Activated T-cell treated with anti-CD3 and anti-CD28 coated beads for 24 hours (primary cell): ENCODE results near the gene CACNB4.
"Not testable (repeated sequence)": the region's sequence is repeated elsewhere in the genome, so short reads cannot be mapped to it uniquely, and the experiment has no call there.

Experiments used
- DNase-seq: peaks from one replicate; pipeline ENCODE4 v3.0.0-alpha.2; 2020; ENCODE audit warnings: low read depth

Gene CACNB4

DNA sequence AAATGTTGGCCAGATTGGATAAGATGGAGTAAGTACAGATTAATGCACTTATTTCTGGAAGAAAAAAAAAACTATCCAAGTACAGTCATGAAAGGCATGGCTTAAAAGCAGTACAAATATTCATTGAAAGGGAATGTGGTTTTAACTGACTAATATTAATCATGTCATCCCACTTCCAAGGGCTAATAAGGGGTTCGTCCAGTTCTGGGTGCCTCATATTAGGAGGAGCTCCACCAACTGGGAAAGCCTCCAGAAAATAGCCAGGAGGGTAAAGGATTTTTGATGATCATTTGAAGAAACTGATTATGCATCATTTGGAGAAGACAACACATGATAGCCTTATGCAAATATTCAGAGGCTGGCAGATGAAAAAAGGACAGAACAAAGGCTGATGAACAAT, 155.4 kb downstream of the CACNB4 start:
- no peak for DNase-seq

DNA sequence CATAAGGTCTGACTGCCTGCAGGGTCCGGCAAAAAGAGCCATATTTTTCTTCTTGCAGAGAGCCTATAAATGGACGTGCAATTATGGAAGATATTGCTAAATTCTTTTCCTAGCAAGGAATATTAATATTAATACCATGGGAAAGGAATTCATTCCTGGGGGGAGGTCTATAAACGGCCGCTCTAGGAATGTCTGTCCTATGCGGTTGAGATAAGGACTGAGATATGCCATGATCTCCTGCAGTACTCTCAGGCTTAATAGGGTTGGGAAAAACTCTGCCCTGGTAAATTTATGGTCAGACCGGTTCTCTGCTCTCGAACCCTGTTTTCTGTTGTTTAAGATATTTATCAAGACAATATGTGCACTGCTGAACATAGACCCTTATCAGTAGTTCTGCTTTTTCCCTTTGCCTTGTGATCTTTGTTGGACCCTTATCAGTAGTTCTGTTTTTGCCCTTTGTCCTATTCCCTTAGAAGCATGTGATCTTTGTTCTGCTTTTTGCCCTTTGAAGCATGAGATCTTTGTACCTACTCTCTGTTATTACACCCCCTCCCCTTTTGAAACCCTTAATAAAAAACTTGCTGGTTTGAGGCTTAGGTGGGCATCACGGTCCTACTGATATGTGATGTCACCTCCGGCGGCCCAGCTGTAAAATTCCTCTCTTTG, 156.2 kb downstream of the CACNB4 start:
- DNase-seq, result not testable (repeated sequence)

DNA sequence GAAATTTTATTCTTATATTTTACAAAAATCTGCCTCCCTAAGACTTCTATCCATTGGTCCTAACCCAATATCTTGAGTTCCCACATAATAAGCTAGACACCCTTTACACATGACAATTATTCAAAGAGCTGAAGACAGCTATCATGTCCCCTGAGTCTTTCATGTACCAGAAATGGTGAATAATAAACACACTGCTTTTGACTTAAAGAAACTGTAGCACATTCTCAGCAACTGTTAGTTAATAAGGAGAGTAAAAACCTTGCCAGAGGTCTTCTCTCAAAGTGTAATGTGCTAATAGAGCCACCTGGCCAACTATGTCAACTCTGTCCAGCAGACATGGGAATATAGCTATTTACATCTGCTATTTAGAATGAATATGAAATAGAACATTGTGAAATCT, 160.9 kb downstream of the CACNB4 start:
- no peak for DNase-seq

DNA sequence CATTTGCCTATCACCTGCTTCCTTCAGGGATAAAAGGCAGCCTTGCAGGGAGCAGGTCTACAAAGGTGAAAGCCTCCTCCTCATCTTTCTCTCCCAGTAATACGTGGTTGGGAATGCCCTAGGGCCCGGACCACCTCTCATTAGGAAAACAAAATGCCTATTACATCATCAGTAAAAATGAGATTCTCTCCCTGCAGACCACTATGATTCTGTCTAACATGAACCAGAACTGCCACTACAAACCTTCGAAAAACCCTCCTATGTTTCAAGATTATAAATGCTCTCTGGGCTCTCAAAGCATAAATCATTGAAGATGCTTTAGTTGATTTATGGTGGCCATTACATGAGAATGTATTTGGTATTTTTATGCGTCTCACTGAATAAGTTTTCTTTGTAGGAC, 162.2 kb downstream of the CACNB4 start:
- no peak for DNase-seq

DNA sequence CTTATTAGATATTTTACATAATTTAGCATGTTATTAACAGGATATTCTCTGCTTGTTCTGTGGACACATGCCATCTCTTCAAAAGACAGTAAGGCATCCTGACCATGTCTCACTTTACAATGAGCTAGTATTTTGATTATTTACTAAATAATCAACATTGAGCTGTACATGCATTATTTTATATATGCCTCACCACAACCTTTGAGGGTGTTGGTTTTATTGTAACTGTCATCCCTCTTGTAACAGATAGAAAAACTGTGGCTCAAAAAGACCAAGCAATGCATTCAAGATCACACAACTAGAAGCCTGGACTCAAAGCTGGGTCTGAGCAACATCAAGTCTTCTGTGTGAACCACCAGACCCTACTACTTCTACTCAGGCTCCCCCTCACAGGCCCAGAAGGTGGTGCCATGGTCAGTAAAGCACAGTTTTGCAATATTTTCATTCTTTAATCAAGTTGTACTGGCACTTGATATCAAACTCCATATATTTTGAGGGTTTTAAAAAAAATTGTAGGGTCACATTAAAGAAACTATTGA, 165.5 kb downstream of the CACNB4 start:
- no peak for DNase-seq

DNA sequence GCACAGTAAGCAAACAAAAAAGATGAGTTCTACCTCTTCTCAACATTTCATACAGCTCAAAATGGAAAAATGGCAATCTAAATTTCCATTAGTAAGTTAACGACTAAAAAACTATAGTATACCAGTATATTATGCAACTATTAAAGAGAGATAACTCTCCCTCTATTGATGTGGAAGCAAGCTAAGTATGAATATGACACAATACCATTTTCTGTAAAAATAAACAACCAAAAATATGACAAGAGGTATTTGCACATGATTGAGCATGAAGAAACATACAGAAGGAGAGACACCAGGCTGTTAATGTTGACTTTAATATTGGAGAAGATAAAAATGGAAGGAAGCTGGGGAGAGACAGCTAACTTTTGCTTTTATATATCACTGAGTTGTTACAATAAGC, 167.1 kb downstream of the CACNB4 start:
- no peak for DNase-seq

DNA sequence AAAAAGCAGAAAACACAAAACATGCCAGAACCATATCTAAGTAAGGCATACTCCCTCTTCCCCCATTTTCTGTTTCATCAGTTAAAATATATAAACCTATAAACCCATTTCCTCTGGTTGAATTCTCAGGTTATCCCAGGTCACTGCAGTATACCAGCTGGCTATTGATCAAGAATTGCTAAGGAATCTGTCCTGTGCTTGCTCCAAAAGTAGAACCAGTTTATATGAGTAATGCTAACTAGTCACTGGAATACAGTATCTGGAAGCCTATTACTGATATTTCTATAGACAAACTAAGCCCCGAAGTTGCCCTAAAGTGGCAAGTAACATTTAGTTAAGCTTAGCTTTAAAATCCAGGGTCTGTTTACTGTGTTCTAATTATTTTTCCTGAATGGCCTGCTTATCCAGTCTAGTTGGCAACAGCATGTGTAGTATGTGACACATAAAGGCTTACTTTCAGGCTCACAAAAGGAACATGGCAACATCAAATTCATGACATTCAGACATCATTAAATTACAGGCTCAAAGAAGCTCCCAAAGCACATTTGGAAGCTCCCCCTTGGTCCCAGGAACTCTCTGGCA, 167.7 kb downstream of the CACNB4 start:
- DNase-seq, result no peak

DNA sequence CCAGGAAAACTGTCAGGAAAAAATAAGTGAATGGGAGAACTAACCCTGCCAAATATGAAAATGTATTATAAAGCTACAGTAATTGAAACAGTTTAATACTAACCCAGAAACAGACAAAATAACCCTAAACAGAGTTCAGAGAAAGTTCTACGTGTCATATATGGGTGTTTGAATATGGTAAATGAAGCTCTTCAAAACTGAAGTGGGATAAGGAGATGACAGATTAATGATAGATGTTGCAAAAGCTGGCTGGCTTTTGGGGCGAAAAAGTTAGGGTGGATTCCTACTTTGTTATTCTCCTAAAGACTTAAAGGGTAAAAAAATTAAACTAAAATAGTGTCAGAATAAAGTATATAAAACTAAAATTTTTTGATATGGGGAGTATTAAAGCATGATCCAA, 168.8 kb downstream of the CACNB4 start:
- DNase-seq, result no peak

DNA sequence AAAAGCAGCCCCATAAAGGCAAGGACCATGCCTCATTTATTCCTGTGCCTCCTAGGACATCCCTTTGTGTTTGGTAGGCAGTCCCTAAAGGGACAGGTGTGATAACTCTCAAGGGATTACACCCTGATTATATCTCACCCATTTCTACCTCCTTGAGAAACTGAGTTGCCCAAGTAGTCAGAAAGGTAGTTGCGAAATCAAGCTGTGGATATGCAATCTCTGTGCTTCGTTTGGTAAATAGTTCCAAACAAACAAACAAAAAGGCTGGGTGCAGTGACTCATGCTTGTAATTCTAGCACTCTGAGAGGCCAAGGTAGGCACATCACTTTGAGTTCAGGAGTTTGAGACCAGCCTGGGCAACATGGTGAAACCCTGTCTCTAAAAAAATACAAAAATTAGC, 170.5 kb downstream of the CACNB4 start:
- no peak for DNase-seq

DNA sequence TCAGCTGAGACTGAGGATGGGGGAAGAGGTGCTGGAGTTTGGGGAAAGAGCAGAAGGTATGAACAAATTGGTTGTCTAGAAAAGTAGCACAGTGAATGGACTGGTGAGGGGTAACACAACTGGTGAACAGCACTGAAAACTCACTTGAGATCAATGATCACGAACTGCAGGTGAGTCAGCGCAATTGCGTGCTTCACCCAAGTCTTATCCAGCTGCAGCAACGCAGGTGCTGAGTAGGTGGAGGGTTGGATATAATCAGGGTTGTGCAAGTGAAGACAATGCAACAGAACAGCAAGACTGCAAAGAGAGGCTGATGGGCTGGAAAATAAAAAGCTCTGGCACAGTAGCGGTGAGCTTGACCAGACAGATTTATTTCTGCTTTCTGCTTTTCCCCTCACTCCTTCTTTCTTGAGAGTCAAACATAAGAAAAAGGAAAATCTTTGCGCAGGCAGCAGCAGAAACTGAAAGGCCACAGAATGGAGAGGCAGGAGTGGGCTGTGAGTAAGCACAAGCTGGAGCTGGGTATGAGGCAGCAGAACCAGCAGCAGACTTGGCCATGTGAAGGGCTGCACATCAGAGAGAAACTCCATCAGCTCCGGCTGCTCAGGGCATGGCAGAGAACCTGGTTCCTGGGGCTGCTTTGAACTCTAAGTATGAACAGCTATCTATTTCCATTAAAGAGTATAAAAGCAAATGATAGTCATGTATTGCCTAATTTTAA, 171.2 kb downstream of the CACNB4 start:
- DNase-seq, result no peak

DNA sequence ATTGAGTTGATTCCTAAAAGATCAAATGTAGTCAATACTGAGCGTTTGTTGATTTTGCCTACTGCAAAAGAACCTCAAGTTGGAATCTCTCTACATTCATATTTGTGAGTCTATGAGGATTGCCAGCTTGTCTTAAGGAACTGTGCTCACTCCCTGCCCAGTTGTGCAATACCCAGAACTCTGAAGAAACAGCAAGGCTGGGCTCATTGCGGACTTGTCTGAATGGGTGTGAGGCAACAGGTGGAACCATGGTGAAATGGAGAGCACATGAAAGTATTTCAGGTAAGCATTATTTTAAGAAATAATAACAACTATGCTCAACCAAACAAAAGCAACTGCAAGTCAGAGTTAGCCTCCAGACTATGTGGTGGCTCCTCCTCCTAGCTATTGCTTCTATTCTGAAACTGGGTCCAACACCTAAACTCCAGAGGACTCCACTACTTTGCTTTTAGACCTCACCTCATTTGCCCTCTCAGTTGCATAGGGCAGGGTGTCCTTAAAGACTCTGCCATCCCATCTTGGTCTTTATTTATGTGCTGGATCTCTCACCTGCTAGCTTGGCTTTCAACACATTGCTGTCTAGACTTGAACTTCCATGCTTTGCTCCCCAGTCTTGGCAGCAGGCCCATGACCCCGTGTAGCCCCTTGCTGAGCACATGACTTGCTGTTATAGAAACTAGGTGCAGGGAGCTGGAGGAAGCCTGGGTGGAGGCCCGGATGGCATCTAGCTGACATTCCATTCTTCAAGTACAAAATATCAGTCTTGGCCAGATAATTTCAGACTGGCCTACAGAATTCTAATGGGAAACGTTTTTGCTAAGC, 175.8 kb downstream of the CACNB4 start:
- no peak for DNase-seq

DNA sequence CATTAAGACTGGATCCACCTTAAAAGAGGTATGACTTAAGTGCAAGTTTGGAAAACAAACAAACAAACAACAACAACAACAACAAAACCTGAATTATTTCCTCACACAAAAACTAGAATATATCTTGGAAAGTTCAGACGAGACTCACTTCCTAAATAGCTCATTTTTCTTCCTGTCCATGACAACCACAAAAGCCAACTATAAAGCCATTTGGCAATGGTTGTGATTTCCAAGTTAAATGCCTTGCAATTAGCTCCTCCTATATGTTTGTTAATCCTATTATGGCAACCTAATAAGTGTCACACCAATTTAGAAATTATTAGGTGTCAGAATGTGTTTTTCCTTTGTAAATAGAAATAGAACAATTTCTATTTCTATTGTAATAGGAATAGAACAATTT, 179.1 kb downstream of the CACNB4 start:
- DNase-seq, result no peak

DNA sequence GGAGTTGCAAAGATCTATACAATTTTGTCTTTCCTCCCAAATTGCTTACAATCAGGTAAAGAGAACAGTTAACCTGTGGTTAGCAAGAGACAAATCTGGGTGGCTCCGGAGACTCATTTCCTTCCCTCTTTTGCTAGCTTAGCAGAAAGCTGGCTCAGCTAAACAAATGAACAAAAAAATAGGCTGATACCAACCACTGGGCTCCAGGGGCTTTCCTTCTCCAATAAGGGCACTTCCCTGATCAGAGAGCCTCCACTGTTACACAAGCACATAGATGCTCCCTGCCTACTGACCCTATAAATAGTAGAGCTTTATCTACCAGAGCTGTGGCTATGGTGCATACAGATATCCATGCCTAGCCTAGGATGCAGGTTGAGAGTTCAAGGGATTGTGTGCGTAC, 180.5 kb downstream of the CACNB4 start:
- no peak for DNase-seq

DNA sequence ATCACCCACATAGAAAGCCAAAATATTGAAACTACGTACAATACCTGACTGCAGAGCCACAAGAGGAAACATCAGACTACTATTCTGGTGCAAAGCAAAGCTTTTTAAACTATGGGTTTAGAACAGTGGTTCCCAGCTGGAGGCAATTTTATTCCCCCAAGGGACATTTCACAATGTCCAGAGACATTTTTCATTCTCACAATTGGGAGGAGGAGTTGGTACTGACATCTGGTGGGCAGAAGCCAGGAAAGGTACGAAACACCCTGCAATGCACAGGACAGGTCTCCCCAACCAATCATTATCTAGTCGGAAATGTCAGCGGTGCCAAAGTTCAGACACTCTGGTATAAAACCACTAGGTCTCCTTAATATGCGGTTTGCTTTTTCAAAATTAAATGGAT, 182.2 kb downstream of the CACNB4 start:
- DNase-seq, result no peak

DNA sequence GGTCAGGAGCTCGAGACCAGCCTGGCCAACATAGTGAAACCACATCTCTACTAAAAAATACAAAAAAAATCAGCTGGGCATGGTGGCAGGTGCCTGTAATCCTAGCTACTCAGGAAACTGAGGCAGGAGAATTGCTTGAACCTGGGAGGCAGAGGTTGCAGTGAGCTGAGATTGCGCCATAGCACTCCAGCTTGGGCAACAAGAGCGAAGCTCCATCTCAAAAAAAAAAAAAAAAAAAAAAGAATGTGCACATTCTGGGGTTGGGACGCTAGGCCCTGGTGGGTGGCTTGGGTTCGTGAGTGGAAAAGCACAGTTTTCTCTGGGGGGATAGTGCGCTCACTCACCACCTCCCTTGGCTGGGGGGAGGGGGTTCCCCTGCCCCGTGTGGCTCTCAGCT, 183.2 kb downstream of the CACNB4 start:
- not testable (repeated sequence) for DNase-seq

DNA sequence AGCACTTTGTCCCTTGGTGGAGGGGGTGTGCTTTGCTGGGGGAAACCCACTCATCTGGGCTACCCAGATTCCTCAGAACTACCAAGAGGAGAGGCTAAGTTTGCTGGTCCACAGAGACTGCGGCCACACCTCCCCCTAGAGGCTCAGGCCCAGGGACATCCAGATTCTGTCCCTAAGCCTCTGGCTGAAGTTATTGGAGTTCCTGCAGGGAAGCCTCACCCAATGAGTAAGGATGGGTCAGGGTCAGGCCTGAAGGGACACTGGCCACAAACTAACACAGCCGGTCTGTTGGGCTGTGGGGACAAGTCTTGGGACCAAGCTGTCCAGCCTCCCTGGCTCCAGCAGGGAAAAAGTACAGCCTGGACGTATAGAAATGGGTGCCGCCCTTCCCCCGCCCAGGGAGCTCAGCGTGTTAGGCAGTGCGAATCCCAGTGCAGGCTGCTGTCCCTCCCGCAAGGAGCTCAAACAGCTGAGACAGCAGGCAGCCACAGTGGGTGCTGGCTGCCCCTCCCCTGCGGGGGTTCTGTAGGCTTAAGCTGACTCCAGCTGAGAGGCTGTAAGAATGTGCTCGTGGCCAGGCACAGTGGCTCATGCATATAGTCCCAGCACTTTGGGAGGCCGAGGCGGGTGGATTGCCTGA, 183.7 kb downstream of the CACNB4 start:
- no peak for DNase-seq

DNA sequence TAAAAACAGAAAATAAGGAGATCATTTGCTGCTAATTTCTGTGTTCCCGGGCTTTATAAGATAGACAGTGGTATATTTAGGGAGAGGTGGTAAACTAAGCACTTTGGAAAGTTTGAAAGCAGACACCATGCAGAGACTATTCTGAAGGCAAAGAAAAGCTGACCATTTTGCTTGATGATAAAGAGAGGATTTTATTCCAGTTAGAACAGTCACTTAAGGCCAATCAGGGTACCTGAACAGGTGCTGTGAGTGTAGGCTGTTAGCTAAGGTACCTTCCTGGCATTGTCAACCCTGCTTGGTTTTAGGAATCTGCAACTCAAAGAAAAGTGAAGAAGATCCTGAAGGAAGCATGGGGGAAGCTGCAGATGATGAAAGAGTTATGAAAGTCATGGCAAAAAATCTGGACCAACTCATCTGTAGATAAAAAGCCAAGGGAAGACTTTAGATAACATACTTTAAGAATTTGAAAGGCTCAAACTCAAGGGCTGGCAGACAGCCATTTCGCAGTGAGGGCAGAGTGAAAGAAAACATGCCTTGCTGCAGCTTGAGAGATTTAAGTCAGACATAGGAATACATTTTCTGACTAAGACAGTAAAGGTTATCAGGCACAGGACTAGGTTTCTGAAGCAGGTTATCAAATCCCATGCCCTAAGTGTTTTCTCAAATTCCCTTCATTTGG, 190.5 kb downstream of the CACNB4 start:
- DNase-seq, result no peak

DNA sequence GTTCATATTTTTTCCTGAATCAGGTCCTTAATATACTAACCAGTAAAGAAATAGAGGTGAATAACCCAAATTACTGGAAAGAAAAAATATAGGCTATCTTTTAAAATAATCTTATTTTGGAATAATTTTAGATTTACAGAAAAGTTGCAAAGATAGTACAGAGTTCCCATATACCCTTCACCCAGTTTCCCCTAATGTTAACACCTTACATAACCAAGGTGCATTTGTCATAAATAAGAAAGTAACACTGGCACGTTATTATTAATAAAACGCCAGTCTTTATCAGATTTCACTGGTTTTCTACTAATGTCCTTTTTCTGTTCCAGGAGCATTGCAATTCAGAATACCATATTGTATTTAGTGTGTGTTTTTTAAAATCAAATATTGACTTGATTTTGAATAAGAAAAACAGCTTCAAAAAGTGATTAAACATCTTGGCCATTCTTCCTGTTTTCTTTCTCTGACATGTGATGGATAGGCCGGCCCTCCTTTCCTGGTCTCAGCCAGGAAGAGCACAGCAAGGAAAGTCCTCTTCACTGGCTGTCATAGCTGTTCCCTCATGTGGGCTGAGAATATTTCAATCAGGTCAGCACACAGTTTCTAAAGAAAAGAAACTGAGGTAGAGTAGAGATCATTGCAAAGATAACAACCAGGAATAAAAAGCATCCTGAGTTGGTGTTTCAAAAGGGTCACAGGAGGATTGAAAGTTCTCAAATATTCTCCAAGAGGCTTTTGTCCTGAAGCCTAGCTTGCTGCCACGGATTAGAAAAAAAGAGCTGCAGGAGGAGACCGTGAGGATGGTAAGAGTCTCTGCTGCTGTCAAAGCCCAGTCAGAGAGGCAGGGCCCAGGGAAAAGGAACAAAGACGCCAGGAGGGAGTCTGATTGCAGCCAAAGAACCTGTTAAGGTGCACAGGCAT, 191.3 kb downstream of the CACNB4 start:
- no peak for DNase-seq

DNA sequence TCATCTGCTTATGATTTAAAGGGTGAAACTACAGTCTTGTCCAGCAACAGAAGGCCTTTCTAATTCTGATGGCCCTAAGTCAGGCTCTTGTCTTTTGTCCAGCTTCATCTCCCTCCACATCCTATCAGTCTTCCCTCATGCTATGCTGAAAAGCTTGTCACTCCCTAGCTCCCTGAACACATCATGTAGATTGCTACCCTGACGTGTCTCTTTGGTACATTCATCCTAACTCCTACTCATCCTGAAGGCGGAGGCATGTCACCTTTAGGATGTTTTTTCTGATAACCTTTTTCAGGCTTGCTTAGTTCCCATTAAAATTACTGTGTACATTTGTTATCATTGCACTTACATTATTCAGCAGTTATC, 192.2 kb downstream of the CACNB4 start:
- no peak for DNase-seq

DNA sequence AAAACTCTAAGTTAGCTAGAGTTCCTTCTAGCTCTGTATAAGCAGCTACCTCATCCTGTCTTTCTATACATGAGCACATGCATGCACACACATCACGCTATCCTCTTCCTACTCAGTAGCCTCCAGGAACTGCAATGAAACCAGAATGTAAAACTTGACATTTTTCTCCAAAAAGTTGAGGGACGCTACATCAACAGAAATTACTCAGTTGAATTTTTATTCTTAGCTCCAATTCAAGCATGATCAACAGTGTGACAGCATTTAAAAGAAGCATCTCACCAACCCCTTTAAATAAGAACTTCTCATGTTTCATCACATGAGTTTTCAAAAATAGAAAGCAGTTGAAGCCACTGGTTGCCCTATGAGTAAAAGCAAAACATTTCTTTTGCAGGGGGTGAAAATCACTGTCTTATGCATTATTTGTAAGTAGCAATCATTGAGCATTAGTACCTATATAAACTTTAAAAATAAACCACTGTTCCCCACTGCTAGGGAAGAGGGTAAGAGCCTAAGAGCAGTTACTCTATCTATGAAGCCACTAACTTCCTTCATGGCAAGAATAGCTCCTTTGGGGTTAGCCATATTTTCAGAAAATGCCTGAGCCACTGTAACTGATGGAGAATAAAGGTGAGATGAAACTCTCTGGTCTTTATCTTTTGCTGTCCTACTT, 192.7 kb downstream of the CACNB4 start:
- DNase-seq, result no peak
